GM08714 (cell line): ENCODE results near the gene ETS2.

Experiments
- H3K4me3 ChIP-seq: fragments of 200-500 bp; sonication (Bioruptor generic); 2 replicates; pipeline ENCODE4 v1.5.1; 2014; ENCODE audit warnings: mild to moderate bottlenecking, low read length, inconsistent platforms
- ZNF274 ChIP-seq: IDR thresholded peaks from 2 replicates; pipeline ENCODE4 v1.6.1; 2012; ENCODE audit warnings: mild to moderate bottlenecking, low read depth, low read length

ETS2 gene

GRCh38 chr21:38772646-38773045, 33.1 kb upstream of the ETS2 start:
- TF ChIP-seq ZNF274: no peak
- no peak overlapping the region for H3K4me3 ChIP-seq

GRCh38 chr21:38773099-38774061, 32.3 kb upstream of the ETS2 start:
- TF ChIP-seq ZNF274: no peak
- no peak overlapping the region for H3K4me3 ChIP-seq

- H3K4me3 ChIP-seq: no peak overlapping the region
Observed at GRCh38 chr21:38774152-38774551, 31.6 kb upstream of the ETS2 start.

GRCh38 chr21:38774586-38775285, 31.0 kb upstream of the ETS2 start:
- no peak overlapping the region for H3K4me3 ChIP-seq
- TF ChIP-seq ZNF274: no peak

More at GRCh38 chr21:38774152-38774551, 31.6 kb upstream of the ETS2 start:
- TF ChIP-seq ZNF274: no peak

DNA sequence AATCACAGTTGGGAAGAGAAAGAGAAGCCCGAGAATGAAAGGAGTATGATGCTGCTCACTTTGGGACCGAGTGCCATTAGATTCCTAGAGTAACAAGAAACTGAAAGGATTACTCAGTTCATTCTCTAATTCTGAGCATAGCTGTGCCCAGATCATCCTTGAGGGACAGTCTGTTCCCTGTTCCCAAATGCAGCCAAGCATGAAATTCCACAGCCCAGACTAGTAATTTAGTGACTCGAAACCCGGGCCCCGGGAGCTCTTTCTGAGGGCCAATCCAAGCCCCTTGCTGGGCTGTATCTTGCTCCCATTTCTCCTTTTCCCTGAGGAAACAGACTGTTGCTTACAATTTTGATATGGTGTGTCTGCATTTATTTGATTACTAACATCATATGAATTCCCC, 30.0 kb upstream of the ETS2 start:
- H3K4me3 ChIP-seq: no peak overlapping the region
- no peak for TF ChIP-seq ZNF274

DNA sequence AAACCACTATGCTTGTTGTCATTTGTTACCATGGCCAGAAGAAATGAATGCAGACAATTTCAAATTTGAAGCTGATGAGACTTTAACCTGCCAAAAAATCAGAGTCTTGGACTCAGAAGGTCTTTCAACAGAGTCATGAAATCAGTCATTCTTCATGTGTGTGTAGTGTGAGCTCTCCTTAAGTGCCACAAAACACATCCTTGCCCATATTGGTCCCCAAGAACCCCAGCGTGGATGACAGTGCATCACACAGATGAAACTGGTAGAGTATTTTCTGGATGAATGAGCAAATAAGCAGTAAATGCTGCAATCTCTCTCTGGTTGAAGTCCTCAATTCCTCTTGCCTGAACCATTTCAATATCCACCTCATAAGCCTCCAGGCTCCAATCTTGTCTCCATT, 28.7 kb upstream of the ETS2 start:
- H3K4me3 ChIP-seq: no peak overlapping the region
- TF ChIP-seq ZNF274: no peak

GRCh38 chr21:38777531-38777930, 28.2 kb upstream of the ETS2 start:
- TF ChIP-seq ZNF274: no peak
- no peak overlapping the region for H3K4me3 ChIP-seq

DNA sequence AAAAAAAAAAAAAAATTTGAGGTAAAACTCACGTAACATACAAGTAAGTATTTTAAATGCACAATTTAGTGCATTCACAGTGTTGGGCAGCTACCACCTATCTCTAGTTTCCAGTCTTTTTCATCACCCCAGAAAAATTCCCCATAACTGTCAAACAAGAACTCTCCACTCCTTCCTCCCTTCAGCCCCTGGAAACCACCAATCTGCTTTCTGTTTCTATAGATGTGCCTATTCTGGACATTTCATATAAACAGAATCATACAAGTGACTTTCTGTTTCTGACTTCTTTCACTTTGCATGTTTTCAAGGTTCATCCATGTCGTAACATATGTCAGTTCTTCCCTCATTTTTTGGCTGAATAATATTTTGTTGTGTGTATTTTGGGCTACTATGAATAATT, 24.9 kb upstream of the ETS2 start:
- H3K4me3 ChIP-seq: no peak overlapping the region
- no peak for TF ChIP-seq ZNF274

GRCh38 chr21:38784458-38785266, 21.1 kb upstream of the ETS2 start:
- H3K4me3 ChIP-seq: no peak overlapping the region
- TF ChIP-seq ZNF274: no peak

GRCh38 chr21:38785483-38785882, 20.2 kb upstream of the ETS2 start:
- no peak for TF ChIP-seq ZNF274
- no peak overlapping the region for H3K4me3 ChIP-seq

GRCh38 chr21:38787016-38787415, 18.7 kb upstream of the ETS2 start:
- TF ChIP-seq ZNF274: no peak
- no peak overlapping the region for H3K4me3 ChIP-seq

DNA sequence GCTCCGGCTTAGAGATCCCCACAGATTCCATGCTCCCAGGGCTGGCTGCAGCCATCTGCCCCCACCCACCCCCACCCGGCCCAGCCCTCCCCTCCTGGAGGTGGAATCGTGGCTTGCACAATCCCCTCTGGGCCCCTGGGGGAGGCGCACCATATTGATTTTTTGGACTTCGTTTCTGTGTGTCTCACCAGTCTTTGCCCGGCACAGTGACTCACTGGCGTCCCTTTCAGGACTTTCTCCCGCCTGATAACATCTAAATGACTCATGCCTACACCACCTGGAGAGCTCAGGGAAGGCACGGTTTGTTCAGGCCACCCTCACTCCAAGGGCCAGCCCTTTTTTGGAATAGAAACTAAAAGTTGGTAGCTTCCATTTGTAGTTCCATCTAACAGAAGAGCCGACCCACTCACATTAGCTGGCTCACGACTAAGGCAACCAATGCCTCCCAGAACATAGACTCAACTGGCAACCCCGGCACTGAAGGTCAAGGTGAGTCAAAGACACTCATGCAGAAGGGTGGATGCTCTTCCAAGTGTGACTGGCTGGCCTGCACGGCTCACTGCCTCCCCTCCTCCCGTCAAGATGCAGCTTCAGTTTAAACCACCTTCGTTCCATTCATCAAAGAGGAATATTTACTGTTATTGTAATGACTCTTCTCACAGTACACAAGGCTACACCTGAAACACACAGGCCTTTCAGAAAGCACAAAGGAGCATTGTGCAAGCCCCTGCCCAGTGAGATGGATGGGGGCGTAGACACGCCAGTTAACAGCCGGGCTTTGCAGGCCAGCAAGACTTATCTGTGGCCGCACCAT, 18.1 kb upstream of the ETS2 start:
- no peak overlapping the region for H3K4me3 ChIP-seq
- TF ChIP-seq ZNF274: no peak

- H3K4me3 ChIP-seq: no peak overlapping the region
- no peak for TF ChIP-seq ZNF274
Observed at GRCh38 chr21:38788275-38788905, 17.3 kb upstream of the ETS2 start.
